Measurements from ENCODE around the gene PYGB. TPM values are rescaled to one million over a fixed set of nuclear protein-coding genes. Genes with fewer than 3 reads are reported as not detected.

PYGB gene
- total RNA-seq, 6 donors from 2014 or later, result 59.4 to 128 (median 98.4) TPM

DNA sequence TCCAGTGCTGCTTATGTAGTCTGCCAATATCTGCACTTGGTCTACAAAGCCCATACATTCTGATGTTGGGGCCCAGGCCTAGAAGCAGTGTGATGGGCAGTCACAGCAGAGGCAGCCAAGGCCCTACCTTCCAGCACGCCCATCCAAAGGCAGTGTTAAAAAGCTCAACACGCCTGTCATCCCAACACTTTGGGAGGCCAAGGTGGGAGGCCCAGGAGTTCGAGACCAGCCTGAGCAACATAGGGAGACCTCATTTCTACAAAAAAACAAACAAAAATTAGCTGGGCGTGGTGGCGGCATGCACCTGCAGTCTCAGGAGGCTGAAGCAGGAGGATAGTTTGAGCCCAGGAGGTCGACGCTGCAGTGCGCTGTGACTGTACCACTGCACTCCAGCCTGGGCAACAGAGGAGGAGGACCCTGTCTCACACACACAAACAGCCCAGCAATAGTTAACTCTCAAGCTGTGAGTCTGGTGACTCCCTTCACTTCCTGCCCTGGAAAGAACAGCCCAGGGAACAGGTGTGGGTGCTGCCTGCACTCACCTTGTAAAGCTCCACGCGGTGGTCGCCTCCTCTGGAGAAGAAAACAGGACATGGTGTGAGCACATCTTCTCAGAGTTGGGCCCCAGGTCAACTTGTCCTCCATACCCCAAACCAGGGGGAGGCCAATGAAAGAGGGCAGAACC is 68.8 kb downstream of the PYGB start:
- no peak overlapping the region for H3K4me3 ChIP-seq
- H3K27me3 ChIP-seq, result no peaks in the 10 kb centered on the region
- DNase-seq, result peak in 1 of 2 donors; percentile 16
- WGBS, 2 donors, result 94 to 95% methylated on average over 8 to 11 of the region's 11 CpGs
- peaks cover 0 to 22% (median 2%) of the 10 kb centered on the region in 4 donors for H3K36me3 ChIP-seq
- ATAC-seq (ENCODE audit: low FRiP score in 2 of 2), result no peak
- no peaks in the 10 kb centered on the region for H3K9me3 ChIP-seq
- TF ChIP-seq POLR2AphosphoS5 (IDR thresholded peaks at IDR 0.05) (no peak), EP300 (IDR thresholded peaks at IDR 0.05) (no peak), POLR2A (IDR thresholded peaks at IDR 0.05) (no peak)
- TF ChIP-seq, protein P1, sequence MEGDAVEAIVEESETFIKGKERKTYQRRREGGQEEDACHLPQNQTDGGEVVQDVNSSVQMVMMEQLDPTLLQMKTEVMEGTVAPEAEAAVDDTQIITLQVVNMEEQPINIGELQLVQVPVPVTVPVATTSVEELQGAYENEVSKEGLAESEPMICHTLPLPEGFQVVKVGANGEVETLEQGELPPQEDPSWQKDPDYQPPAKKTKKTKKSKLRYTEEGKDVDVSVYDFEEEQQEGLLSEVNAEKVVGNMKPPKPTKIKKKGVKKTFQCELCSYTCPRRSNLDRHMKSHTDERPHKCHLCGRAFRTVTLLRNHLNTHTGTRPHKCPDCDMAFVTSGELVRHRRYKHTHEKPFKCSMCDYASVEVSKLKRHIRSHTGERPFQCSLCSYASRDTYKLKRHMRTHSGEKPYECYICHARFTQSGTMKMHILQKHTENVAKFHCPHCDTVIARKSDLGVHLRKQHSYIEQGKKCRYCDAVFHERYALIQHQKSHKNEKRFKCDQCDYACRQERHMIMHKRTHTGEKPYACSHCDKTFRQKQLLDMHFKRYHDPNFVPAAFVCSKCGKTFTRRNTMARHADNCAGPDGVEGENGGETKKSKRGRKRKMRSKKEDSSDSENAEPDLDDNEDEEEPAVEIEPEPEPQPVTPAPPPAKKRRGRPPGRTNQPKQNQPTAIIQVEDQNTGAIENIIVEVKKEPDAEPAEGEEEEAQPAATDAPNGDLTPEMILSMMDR (IDR thresholded peaks at IDR 0.05), result no peak
- H3K27ac ChIP-seq, result no peak overlapping the region
- H3K4me1 ChIP-seq, result peaks cover 0 to 5% (median 2%) of the 10 kb centered on the region in 4 donors

DNA sequence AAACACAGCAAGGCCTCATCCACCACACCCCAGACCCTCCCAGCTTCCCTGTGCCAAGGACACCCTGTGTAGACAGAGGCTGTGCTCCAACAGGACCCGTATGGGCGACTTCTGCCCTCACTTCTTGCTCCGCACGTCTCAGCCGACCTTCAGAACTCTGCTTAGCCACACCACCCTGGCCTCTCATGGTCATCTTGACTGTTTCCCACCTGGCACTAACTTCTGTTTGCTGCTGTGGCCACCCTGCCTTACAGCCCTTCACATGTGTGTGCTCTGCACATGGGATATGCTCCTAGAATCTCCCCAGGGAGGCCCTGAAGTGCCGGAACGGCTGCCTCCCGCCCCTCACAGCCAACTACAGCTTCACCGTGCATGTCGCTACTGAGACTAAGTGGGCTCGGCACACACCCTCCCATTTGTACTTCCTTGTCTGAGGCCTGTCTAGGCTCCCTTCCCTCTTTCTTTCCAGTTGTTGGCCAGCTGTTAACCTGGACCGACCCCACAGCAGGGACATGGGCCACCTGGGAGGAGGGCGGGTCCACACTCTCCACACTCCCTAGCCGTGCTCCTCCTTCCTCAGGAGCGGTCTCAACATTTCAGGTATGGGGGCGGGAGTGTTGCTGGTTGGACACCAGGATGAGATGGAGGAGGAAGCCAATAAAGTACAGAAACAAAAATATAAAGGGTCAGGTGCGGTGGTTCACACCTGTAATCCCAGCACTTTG is 69.6 kb downstream of the PYGB start:
- WGBS, 2 donors, result 85 to 86% methylated on average over 14 to 17 of the region's 17 CpGs

DNA sequence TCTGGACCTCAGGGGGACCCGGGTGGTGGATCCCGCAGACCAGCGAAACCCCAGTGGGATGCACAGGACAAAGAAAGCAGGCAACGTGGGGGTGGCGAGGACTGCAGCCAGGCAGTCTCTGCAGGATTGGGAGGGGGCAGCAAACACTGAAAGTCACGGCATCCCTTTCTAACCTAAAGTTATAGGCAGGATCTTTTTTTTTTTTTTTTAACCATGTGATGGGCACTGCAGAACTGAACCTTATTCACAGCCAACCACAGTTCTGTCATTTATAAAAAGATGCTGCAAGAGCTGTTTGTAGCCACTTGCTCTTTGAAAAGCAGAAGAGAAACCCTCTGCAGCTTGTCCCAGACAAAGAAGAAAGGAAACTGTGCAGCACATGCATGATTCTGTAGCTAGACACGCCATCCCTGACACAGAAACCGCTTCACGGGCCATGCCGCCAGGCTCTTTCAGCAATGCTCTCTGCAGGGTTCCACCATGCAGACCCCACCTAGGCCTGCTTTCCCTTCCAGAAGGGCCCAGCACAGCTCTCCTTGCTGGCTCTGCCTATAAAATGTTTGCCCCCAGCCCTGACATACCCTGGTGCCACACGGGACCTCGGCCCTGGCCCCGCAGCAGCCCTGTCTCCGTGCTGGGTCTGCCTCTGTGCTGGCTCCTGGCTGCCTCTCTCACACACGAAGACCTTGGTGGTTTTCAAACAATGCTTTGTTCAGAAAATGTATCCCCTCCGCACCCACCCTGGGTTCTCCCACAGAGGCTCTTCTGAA is 70.8 kb downstream of the PYGB start:
- WGBS, 2 donors, result 78 to 79% methylated on average over 13 to 16 of the region's 16 CpGs
- peak; percentile 12 to 68 for ATAC-seq (ENCODE audit: low FRiP score in 2 of 2)

More for the DNA sequence above, 69.6 kb downstream of the PYGB start:
- ATAC-seq (ENCODE audit: low FRiP score in 2 of 2) (no peak), DNase-seq (peak in 1 of 2 donors; percentile 20)
- Histone ChIP-seq H3K36me3 (peaks cover 0 to 29% (median 3%) of the 10 kb centered on the region in 4 donors), H3K4me1 (peaks cover 0 to 3% (median 0%) of the 10 kb centered on the region in 4 donors), H3K27me3 (no peaks in the 10 kb centered on the region), H3K9me3 (no peaks in the 10 kb centered on the region), H3K27ac (peak overlapping the region in 3 of 4 donors; percentile 17 to 59 (median 25)), H3K4me3 (no peak overlapping the region)
- TF ChIP-seq POLR2A (IDR thresholded peaks at IDR 0.05), result peak in 1 of 4 donors; percentile 21
- no peak for TF ChIP-seq POLR2AphosphoS5 (IDR thresholded peaks at IDR 0.05)

DNA sequence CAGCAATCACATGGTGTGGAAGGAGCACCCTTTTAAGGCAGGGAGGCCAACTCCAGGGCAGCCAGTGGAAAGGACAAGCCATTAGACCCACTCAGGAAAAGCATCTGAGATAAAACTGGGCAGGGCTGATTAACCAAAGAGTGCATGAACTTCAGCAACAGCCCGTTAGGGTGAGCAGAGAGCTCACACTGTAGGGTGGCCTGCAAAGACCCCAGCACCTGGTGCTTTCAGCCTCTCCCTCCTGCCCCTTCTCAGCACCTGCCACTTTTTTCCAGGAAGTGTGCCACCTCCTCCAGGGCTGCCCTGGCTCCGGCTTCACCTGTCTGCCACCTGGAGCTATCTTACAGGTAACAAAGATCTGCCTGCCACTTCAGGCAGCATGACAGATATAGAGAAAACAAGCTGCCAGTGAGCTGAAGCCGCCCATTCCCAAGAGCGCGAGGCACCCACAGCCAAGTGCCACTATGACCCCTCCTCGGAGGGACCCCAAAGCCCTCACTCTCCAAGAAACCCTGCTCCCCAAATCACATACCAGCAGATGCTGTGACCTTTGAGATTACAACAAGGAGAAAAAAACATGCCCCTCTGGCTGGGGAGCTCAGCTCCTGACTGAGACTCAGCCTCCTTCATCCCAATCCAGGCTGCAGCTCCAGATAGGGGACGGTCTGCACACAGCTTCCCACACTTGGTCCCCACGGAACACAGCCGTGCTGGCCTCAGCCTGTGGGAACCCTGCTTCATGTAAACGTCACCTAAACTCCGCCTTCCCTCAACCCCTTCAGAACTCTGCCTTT is 71.6 kb downstream of the PYGB start:
- H3K27ac ChIP-seq, result peak overlapping the region in 3 of 4 donors; percentile 1 to 69 (median 52)
- TF ChIP-seq POLR2A (IDR thresholded peaks at IDR 0.05) (no peak), EP300 (IDR thresholded peaks at IDR 0.05) (no peak), POLR2AphosphoS5 (IDR thresholded peaks at IDR 0.05) (no peak)
- TF ChIP-seq, protein P1 (IDR thresholded peaks at IDR 0.05), result no peak
- no peak overlapping the region for H3K4me3 ChIP-seq
- H3K4me1 ChIP-seq, result peaks cover 0 to 3% (median 1%) of the 10 kb centered on the region in 4 donors
- peaks cover 0 to 33% (median 6%) of the 10 kb centered on the region in 4 donors for H3K36me3 ChIP-seq
- no peaks in the 10 kb centered on the region for H3K9me3 ChIP-seq
- DNase-seq (no peak), ATAC-seq (ENCODE audit: low FRiP score in 2 of 2) (no peak)
- H3K27me3 ChIP-seq, result no peaks in the 10 kb centered on the region
- WGBS, 2 donors, result 88 to 89% methylated on average over 5 to 11 of the region's 11 CpGs

More for the DNA sequence above, 70.8 kb downstream of the PYGB start:
- Histone ChIP-seq H3K9me3 (no peaks in the 10 kb centered on the region), H3K27me3 (no peaks in the 10 kb centered on the region), H3K27ac (peak overlapping the region in 2 of 4 donors; percentile 52 to 69), H3K4me1 (peaks cover 0 to 3% (median 0%) of the 10 kb centered on the region in 4 donors), H3K36me3 (peaks cover 0 to 33% (median 6%) of the 10 kb centered on the region in 4 donors), H3K4me3 (no peak overlapping the region)
- peak in 1 of 2 donors; percentile 73 for DNase-seq
- TF ChIP-seq POLR2A (IDR thresholded peaks at IDR 0.05) (peak in 1 of 4 donors; percentile 35), EP300 (IDR thresholded peaks at IDR 0.05) (peak in 1 of 4 donors; percentile 3)
- TF ChIP-seq, protein P1 (IDR thresholded peaks at IDR 0.05), result no peak
